ENCODE measurements around the gene LOXL3. TPM values are rescaled to one million over a fixed set of nuclear protein-coding genes. Genes with fewer than 3 reads are reported as not detected.

LOXL3 gene
- total and polyA plus RNA-seq, 4 donors: 2.9 to 11.1 (median 6.6) TPM

DNA sequence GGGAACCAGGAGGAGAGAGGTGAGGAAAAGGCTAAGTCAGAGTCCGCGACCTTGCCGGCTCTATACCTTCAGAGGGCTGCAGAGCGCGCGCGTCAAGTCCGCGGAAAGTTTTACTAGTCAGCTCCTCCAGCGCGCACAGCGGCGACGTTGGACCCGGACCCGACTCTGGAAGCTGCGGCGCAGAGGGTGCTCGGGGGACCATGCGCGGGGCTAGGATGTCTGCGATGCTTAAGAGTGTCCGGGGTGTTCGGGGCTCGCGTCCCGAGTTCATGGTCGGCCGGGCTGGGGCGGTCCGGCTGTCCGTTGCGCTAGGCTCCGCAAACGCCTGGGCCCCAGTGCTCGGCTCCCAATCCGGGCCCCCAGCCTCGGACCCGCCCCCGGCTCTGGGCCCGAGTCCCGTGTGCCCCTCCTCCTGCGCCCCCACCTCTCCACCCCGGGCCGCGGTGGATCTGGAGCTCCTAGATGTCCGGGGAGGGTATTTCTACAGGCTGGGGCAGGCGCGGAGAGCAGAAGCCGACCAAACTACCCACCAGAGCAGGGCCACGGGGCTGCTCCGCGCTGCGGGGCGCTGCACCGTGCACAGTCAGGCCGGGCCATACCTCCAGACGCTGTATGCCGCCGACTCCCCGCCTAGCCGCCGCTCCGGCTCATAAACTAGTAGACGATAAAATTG lies 54.3 kb downstream of the LOXL3 start, which contains the start of gene LBX2:
LBX2 (minus strand) TSS at position 337 of the 673 bp plus-strand sequence; CDS start at position 271, 66 bp downstream.
- H3K36me3 ChIP-seq (ENCODE audit: control insufficient read depth in 4 of 4, insufficient read depth in 4 of 4, low read length in 4 of 4): peaks cover 0 to under 1% (median 0%) of the 10 kb centered on the region in 4 donors
- WGBS, 2 donors: 3 to 8% methylated on average over 62 to 65 of the region's 65 CpGs
- peaks cover 0 to 80% (median 65%) of the 10 kb centered on the region in 3 donors for H3K27me3 ChIP-seq (ENCODE audit: control insufficient read depth in 3 of 3, insufficient read depth in 3 of 3, low read length in 2 of 3)
- H3K9me3 ChIP-seq (ENCODE audit: control insufficient read depth in 4 of 4, insufficient read depth in 3 of 4, low read length in 3 of 4): peaks cover 0 to 2% (median 0%) of the 10 kb centered on the region in 4 donors
- H3K27ac ChIP-seq (ENCODE audit: low read depth in 1 of 2, low read length in 1 of 2): no peak within 1 kb of the TSS
- no peak for ATAC-seq (ENCODE audit: insufficient read depth, low FRiP score)
- peaks cover 0 to 35% (median 14%) of the 10 kb centered on the region in 5 donors for H3K4me1 ChIP-seq (ENCODE audit: control insufficient read depth in 5 of 5, insufficient read depth in 5 of 5, low read length in 5 of 5)
- H3K9ac ChIP-seq (ENCODE audit: insufficient read depth in 1 of 2, low read length in 2 of 2): no peak within 1 kb of the TSS
- TF ChIP-seq, protein P1, sequence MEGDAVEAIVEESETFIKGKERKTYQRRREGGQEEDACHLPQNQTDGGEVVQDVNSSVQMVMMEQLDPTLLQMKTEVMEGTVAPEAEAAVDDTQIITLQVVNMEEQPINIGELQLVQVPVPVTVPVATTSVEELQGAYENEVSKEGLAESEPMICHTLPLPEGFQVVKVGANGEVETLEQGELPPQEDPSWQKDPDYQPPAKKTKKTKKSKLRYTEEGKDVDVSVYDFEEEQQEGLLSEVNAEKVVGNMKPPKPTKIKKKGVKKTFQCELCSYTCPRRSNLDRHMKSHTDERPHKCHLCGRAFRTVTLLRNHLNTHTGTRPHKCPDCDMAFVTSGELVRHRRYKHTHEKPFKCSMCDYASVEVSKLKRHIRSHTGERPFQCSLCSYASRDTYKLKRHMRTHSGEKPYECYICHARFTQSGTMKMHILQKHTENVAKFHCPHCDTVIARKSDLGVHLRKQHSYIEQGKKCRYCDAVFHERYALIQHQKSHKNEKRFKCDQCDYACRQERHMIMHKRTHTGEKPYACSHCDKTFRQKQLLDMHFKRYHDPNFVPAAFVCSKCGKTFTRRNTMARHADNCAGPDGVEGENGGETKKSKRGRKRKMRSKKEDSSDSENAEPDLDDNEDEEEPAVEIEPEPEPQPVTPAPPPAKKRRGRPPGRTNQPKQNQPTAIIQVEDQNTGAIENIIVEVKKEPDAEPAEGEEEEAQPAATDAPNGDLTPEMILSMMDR (IDR thresholded peaks at IDR 0.05; ENCODE audit: control extremely low read depth, extremely low read depth): no peak
- H3K4me3 ChIP-seq: no peak within 1 kb of the TSS
- DNase-seq: peak in 2 of 3 donors; percentile 16 to 22

DNA sequence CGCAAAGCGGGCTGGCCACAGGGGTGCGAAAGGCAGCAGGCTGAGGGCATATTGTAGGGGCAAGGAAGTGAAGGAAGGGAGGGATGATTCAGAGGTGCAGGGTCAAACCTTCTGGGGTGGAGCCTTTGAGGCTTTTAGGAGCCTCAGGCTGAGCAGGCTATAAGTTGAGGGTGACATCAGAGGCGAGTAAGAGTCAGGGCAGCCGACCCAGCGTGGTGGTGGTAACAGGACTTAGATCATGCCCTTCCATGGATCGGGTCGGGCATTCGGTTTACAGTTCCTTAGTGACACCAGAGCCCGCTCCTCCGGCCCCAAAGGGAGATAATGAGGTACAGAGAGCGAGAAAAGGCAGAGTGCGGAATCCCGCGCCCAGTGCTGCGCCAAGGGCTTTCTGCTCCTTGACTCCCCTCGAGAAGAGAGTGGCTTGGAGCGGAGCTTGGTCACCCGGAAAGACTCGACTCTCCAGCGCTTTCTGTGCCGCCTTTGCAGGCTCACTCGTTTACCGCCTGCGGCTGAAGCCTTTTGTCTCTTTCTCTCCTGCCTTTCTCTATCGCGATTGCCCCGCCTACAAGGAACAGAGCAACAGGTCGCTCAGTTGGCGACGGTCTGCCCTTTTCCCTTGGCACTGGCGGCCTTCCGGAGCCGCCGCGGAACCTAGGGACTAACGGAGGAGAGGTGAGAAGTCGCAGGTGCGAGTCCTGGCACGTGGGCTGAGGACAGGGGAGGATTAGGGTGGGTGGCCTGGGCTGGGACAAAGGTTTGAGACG lies 55.1 kb downstream of the LOXL3 start:
- no peak for ATAC-seq (ENCODE audit: insufficient read depth, low FRiP score)
- Histone ChIP-seq H3K4me1 (ENCODE audit: control insufficient read depth in 5 of 5, insufficient read depth in 5 of 5, low read length in 5 of 5) (peaks cover 0 to 35% (median 13%) of the 10 kb centered on the region in 5 donors), H3K9ac (ENCODE audit: insufficient read depth in 1 of 2, low read length in 2 of 2) (no peak overlapping the region), H3K27ac (ENCODE audit: low read depth in 1 of 2, low read length in 1 of 2) (no peak overlapping the region), H3K4me3 (no peak overlapping the region), H3K36me3 (ENCODE audit: control insufficient read depth in 4 of 4, insufficient read depth in 4 of 4, low read length in 4 of 4) (peaks cover 0 to 5% (median 2%) of the 10 kb centered on the region in 4 donors), H3K9me3 (ENCODE audit: control insufficient read depth in 4 of 4, insufficient read depth in 3 of 4, low read length in 3 of 4) (peaks cover 0 to 2% (median 0%) of the 10 kb centered on the region in 4 donors), H3K27me3 (ENCODE audit: control insufficient read depth in 3 of 3, insufficient read depth in 3 of 3, low read length in 2 of 3) (peaks cover 0 to 72% (median 59%) of the 10 kb centered on the region in 3 donors)
- TF ChIP-seq, protein P1 (IDR thresholded peaks at IDR 0.05; ENCODE audit: control extremely low read depth, extremely low read depth): no peak
- DNase-seq: peak; percentile 26 to 34 (median 30)
- WGBS, 2 donors: 2% methylated on average over 41 of the region's 41 CpGs

DNA sequence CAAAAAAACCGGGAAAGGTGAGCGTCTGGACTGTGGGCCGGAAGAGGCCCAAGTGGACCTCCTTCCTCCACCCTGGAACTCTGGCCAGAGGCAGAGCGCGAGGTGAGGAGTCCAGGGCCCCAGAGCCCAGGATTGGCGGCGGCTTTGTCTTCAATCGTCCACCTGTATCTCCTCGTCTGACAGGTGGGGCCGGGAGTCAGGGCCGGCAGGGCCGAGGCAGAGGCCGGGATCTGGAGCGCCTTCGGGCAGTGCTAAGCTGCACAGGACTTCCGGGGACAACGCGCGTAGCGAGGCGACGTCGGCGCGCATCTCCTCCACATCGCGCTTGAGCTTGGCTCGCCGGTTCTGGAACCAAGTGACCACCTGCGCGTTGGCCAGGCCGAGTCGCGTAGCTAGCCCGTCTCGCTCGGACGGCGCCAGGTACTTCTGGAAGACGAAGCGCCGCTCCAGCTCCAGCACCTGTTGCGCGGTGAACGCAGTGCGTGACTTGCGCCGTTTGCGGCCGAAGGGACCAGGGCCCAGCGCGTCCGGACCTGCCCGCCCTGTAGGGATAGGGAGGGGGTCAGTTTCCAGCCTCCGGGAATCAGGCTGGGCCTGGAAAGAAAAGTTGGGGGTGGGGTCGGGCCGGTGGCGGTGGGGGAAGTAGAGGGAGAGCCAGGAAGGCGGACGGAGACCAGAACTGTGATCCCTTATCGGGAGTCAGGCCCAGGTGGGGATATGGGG lies 55.8 kb downstream of the LOXL3 start:
- Histone ChIP-seq H3K27ac (ENCODE audit: low read depth in 1 of 2, low read length in 1 of 2) (no peak overlapping the region), H3K9me3 (ENCODE audit: control insufficient read depth in 4 of 4, insufficient read depth in 3 of 4, low read length in 3 of 4) (peaks cover 0 to 2% (median 0%) of the 10 kb centered on the region in 4 donors), H3K4me3 (peak overlapping the region; percentile 4), H3K27me3 (ENCODE audit: control insufficient read depth in 3 of 3, insufficient read depth in 3 of 3, low read length in 2 of 3) (peaks cover 0 to 66% (median 59%) of the 10 kb centered on the region in 3 donors), H3K36me3 (ENCODE audit: control insufficient read depth in 4 of 4, insufficient read depth in 4 of 4, low read length in 4 of 4) (peaks cover 0 to 11% (median 8%) of the 10 kb centered on the region in 4 donors), H3K9ac (ENCODE audit: insufficient read depth in 1 of 2, low read length in 2 of 2) (no peak overlapping the region), H3K4me1 (ENCODE audit: control insufficient read depth in 5 of 5, insufficient read depth in 5 of 5, low read length in 5 of 5) (peaks cover 0 to 29% (median 8%) of the 10 kb centered on the region in 5 donors)
- TF ChIP-seq, protein P1 (IDR thresholded peaks at IDR 0.05; ENCODE audit: control extremely low read depth, extremely low read depth): no peak
- WGBS, 2 donors: 3% methylated on average over 58 to 61 of the region's 61 CpGs
- DNase-seq (no peak), ATAC-seq (ENCODE audit: insufficient read depth, low FRiP score) (peak; percentile 42)
